Pons (tissue), 1 donor: Measurements from ENCODE around the gene ADIRF.
"Not testable (repeated sequence)": the region's sequence is repeated elsewhere in the genome, so short reads cannot be mapped to it uniquely, and the experiment has no call there.

Experiments
- DNase-seq: peaks from one replicate; pipeline ENCODE4 v3.0.0-alpha.2; 2016; ENCODE audit warnings: low spot score

ADIRF gene

GRCh38 chr10:86979296-86979818 lies 11.1 kb downstream of the ADIRF start:
- DNase-seq: no peak

GRCh38 chr10:86979977-86980448 lies 11.7 kb downstream of the ADIRF start:
- DNase-seq: no peak

GRCh38 chr10:86981020-86981419 lies 12.7 kb downstream of the ADIRF start:
- not testable (repeated sequence) for DNase-seq

DNA sequence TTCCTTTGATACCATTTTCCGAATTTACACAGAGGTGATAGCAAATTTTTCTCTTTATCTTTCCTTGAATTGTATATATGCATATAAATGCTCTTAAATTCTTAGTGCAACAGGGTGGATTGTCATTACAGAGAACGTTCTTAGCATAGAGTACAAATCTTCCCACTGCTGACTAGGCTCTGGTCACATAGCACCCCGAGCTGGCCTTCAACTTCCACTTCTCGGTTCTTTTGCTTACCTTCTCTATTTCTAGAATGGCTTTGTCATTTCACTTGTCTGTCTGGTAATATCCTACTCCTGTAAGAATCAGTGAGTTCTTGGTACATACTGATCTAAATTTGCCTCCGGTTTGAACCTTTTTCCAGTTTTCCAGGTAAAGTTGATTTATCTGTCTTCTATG lies 13.4 kb downstream of the ADIRF start:
- DNase-seq: no peak

- DNase-seq: not testable (repeated sequence)
These were observed 16.2 kb downstream of the ADIRF start for GRCh38 chr10:86984498-86984897.

DNA sequence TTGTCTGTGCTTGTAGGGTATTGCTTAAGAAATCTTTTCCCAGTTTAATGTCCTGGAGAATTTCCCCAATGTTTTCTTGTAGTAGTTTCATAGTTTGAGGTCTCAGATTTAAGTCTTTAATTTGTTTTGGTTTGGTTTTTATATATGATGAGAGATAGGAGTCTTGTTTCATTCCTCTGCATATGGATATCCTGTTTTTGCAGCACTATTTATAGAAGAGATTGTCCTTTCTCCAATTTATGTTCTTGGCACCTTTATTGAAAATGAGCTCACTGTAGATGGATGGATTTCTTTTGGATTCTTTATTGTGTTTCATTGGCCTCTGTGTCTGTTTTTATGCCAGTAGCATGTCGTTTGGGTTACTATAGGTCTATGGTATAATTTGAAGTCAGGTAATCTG lies 20.2 kb downstream of the ADIRF start:
- DNase-seq: no peak

DNA sequence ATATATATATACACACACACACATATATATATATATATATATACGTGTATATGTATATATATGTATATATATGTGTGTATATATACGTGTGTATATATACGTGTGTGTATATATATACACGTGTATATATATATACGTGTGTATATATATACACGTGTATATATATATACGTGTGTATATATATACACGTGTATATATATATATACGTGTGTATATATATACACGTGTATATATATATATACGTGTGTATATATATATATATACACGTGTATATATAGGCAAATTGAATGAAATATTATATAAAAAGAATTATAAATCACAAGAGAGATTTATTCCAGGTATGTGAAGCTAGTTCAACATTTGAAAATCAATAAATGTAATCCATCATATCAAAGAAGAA lies 23.1 kb downstream of the ADIRF start:
- DNase-seq: not testable (repeated sequence)

DNA sequence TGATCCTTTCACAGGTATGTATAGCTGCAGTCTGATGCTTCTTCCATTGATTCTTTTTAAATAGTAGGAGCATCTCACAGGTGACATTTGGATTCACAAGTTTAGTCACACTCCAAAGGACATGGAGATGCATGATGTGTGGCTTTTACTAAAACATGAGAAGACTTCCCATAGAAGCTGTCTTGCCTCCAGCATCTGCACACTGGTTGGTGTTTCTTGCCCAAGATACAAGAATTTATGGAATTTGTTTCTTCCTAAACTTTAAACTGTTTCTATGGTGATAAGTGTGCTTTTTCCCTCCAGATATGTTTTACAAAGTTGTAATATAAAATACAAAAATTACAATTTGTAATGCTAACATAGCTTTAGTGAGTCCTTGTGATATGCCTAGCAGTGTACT lies 24.2 kb downstream of the ADIRF start:
- no peak for DNase-seq

DNA sequence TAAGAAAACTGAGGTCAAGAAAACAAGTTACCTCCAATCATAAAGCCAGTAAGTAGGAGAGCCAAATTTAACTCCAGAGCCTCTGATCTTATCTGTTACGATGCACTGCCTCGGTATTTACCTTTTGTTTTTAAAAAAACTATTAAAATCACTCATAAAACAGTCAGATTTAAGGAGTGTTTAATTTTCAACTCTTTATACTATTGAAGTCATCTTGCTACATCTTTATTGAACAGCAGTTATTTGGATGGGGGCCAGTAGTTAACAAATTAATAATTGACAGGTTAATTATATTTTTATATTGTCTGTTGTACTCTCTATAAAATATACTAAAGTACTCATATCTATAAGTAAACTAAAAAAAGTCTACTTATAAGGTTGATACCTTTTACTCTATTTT lies 24.6 kb downstream of the ADIRF start:
- no peak for DNase-seq

DNA sequence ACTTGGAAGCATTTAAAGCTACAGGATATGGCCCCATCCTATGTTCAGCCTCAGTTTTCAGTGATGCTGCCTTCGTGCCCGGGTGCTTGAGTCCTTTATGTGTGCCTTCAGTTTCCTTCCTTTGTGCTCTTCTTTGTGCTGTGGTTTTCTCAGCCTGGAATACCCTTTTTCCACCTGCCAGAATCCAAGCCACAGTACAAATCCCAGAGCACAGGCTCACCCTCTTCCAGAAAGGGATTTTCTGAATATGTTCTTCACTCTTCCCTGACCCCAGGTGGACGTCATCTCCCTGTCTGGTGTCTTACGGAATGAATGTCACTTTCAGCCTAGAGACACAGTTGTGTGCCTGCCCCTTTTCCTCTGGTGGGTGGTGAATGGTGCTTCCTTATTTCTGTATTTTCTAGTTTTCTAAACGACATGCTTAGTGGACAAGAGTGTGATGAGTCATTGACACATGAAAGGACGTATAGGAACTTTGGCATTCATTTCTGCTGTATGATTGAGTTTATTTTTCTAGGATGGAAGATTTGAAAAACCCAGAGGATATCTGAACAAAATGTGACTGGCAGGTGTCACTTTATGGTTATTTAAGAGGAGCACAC lies 31.6 kb downstream of the ADIRF start:
- DNase-seq: not testable (repeated sequence)

GRCh38 chr10:87000491-87000890 lies 32.2 kb downstream of the ADIRF start:
- no peak for DNase-seq

GRCh38 chr10:87007124-87007523 lies 38.8 kb downstream of the ADIRF start:
- DNase-seq: not testable (repeated sequence)

DNA sequence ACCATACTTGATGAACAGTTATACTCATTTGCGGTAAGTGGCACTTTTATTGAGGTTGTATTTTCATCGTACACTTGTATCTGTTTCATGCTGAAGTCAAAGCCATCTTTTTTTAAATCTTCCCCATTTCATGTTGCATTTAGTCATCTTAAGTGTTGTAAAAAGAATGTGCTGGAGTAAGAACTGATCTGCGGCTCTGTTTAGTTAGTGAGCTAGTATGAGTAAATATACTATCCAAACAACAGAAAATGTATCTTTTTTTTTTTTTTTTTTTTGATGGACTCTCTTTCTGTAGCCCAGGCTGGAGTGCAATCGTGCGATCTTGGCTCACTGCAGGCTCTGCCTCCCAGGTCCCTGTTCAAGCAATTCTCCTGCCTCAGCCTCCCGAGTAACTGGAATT lies 39.4 kb downstream of the ADIRF start:
- not testable (repeated sequence) for DNase-seq

- not testable (repeated sequence) for DNase-seq
These were observed 40.0 kb downstream of the ADIRF start for GRCh38 chr10:87008303-87008702.

- DNase-seq: not testable (repeated sequence)
These were observed 40.9 kb downstream of the ADIRF start for GRCh38 chr10:87009134-87009696.

- DNase-seq: peak; percentile 9
These were observed 45.2 kb downstream of the ADIRF start for GRCh38 chr10:87013528-87013927.

- not testable (repeated sequence) for DNase-seq
These were observed 46.9 kb downstream of the ADIRF start for GRCh38 chr10:87014986-87015716.

DNA sequence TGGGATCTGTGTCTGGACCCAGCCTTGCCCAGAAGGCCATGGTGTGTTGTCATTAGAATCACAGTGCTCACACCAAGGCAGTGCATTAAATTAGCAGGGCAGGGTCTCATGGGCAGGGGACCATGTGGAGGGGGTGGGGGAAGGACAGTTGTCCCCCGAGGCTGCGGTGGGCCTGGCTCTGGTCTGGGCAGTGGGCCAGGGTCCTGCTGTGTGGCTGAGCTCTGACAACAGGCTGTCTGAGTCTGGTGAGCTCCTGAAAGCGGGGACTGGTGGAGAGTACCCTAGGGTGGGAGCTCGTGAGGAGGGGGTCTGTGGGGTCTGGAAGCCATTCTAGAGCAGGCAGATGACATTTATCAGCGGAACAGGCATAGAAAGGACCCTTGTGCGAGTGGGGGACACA lies 49.8 kb downstream of the ADIRF start:
- DNase-seq: not testable (repeated sequence)

- not testable (repeated sequence) for DNase-seq
These were observed 50.8 kb downstream of the ADIRF start for GRCh38 chr10:87019066-87019465.

- DNase-seq: not testable (repeated sequence)
These were observed 51.2 kb downstream of the ADIRF start for GRCh38 chr10:87019504-87019903.

GRCh38 chr10:87020056-87020455 lies 51.8 kb downstream of the ADIRF start, which contains the start of gene FAM25A:
Gene FAM25A (plus strand): TSS chr10:87020294. CDS start chr10:87020325, 31 bp downstream.
- not testable (repeated sequence) for DNase-seq
